ENCODE measurements around the gene MLLT3.

Gene MLLT3

DNA sequence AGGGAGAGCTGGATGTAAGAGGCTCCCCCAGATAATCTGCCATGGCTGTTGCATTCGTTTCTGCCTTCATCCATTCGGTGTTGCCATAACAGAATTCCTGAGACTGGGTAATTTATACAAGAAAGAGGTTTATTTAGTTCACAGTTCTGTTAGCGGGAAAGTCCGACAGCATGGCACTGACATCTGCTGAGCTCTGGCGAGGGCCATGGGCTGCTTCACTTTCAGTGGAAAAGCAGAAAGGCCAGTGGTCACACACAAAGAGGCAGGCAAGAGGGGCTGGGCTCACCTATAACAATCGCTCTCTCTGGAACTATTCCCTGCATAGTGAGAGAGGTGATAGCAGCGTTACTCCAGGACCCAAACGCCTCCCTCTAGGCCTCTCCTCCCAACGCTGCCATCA, 305.9 kb downstream of the MLLT3 start:
- Histone ChIP-seq H3K9ac (no peak overlapping the region), H3K27me3 (ENCODE audit: insufficient read depth, low read depth) (no peaks in the 10 kb centered on the region), H4K20me1 (ENCODE audit: insufficient read depth) (no peaks in the 10 kb centered on the region), H3K36me3 (ENCODE audit: insufficient read depth) (no peaks in the 10 kb centered on the region), H3K27ac (no peak overlapping the region), H3K4me3 (IDR thresholded peaks at IDR 0.05; ENCODE audit: insufficient read depth, low read depth, low read length) (no peak overlapping the region), H3K4me1 (ENCODE audit: low read depth, poor library complexity, severe bottlenecking) (no peaks in the 10 kb centered on the region), H2AFZ (ENCODE audit: low read depth) (no peak overlapping the region), H3K79me2 (ENCODE audit: insufficient read depth, low read depth) (no peaks in the 10 kb centered on the region), H3K4me2 (no peak overlapping the region)
- TF ChIP-seq, protein P1, sequence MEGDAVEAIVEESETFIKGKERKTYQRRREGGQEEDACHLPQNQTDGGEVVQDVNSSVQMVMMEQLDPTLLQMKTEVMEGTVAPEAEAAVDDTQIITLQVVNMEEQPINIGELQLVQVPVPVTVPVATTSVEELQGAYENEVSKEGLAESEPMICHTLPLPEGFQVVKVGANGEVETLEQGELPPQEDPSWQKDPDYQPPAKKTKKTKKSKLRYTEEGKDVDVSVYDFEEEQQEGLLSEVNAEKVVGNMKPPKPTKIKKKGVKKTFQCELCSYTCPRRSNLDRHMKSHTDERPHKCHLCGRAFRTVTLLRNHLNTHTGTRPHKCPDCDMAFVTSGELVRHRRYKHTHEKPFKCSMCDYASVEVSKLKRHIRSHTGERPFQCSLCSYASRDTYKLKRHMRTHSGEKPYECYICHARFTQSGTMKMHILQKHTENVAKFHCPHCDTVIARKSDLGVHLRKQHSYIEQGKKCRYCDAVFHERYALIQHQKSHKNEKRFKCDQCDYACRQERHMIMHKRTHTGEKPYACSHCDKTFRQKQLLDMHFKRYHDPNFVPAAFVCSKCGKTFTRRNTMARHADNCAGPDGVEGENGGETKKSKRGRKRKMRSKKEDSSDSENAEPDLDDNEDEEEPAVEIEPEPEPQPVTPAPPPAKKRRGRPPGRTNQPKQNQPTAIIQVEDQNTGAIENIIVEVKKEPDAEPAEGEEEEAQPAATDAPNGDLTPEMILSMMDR (conservative IDR thresholded peaks at IDR 0.05; ENCODE audit: low read depth, low read length), result no peak

DNA sequence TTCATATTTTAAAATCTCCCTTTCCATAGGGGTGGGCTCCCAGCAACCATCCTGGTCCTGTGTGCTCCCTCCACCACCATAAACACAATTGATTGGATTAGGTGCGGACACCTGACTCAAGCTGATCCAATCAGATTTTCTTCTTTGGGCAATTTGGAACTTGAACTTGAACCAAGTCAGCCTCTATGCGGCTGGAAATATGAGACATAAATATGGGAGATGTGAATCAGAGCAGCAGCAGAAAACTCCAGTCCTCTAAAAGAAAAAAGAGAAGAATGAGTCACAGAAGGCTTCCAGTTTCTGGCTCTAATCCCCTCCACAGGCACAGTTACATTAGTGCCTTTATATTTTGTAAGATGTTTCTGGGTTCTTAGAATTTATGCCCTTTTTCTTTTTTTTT, 306.6 kb downstream of the MLLT3 start:
- no peaks in the 10 kb centered on the region for H3K36me3 ChIP-seq (ENCODE audit: insufficient read depth)
- H3K4me1 ChIP-seq (ENCODE audit: low read depth, poor library complexity, severe bottlenecking), result no peaks in the 10 kb centered on the region
- H3K27ac ChIP-seq, result no peak overlapping the region
- no peaks in the 10 kb centered on the region for H3K79me2 ChIP-seq (ENCODE audit: insufficient read depth, low read depth)
- H4K20me1 ChIP-seq (ENCODE audit: insufficient read depth), result no peaks in the 10 kb centered on the region
- no peak overlapping the region for H3K4me2 ChIP-seq
- no peak overlapping the region for H3K4me3 ChIP-seq (IDR thresholded peaks at IDR 0.05; ENCODE audit: insufficient read depth, low read depth, low read length)
- H3K27me3 ChIP-seq (ENCODE audit: insufficient read depth, low read depth), result no peaks in the 10 kb centered on the region
- TF ChIP-seq, protein P1 (conservative IDR thresholded peaks at IDR 0.05; ENCODE audit: low read depth, low read length), result no peak
- no peak overlapping the region for H2AFZ ChIP-seq (ENCODE audit: low read depth)
- H3K9ac ChIP-seq, result no peak overlapping the region

DNA sequence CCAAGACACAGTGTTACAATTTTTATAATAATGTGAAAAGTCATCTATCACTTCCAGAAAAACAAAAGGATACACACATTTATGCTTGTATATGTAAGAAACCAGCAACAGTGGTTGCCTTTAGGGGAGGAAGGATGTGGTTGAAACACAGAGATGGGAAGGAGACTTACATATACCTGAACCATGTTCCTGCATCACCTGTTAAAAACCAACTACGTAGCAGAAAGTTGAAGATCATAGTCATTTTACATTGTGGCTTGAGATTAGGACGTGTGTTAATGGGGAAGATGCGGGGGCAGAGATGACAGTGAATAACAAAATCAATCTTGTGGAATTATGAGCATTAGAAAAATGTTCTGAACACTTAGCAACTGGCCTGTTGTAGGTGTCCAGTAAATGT, 307.3 kb downstream of the MLLT3 start:
- Histone ChIP-seq H3K27ac (no peak overlapping the region), H3K4me2 (no peak overlapping the region), H3K79me2 (ENCODE audit: insufficient read depth, low read depth) (no peaks in the 10 kb centered on the region), H3K36me3 (ENCODE audit: insufficient read depth) (no peaks in the 10 kb centered on the region), H2AFZ (ENCODE audit: low read depth) (no peak overlapping the region), H4K20me1 (ENCODE audit: insufficient read depth) (no peaks in the 10 kb centered on the region), H3K9ac (no peak overlapping the region), H3K27me3 (ENCODE audit: insufficient read depth, low read depth) (no peaks in the 10 kb centered on the region), H3K4me3 (IDR thresholded peaks at IDR 0.05; ENCODE audit: insufficient read depth, low read depth, low read length) (no peak overlapping the region), H3K4me1 (ENCODE audit: low read depth, poor library complexity, severe bottlenecking) (no peaks in the 10 kb centered on the region)
- TF ChIP-seq, protein P1 (conservative IDR thresholded peaks at IDR 0.05; ENCODE audit: low read depth, low read length), result no peak

DNA sequence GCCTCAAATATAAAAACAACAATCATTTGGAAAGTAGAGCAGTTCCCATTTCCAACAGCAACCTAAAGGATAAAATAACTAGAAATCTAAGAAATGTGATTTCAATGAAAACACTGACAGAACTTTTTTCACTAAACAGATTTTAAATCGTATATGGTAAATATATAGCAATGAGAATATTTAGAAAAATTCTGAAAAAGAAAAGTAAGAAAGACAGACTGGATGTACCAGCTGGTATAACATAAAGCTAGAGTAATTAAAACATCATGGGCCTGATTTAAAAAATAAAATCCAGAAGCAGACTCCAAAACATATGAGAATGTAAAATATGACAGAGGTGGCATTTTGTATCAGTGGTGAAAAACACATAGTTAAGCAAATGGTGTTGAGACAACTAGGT, 308.9 kb downstream of the MLLT3 start:
- no peak overlapping the region for H3K9ac ChIP-seq
- TF ChIP-seq, protein P1 (conservative IDR thresholded peaks at IDR 0.05; ENCODE audit: low read depth, low read length), result no peak
- no peak overlapping the region for H3K27ac ChIP-seq
- no peaks in the 10 kb centered on the region for H3K36me3 ChIP-seq (ENCODE audit: insufficient read depth)
- no peak overlapping the region for H3K4me2 ChIP-seq
- H3K79me2 ChIP-seq (ENCODE audit: insufficient read depth, low read depth), result no peaks in the 10 kb centered on the region
- no peaks in the 10 kb centered on the region for H3K4me1 ChIP-seq (ENCODE audit: low read depth, poor library complexity, severe bottlenecking)
- H3K27me3 ChIP-seq (ENCODE audit: insufficient read depth, low read depth), result no peaks in the 10 kb centered on the region
- no peaks in the 10 kb centered on the region for H4K20me1 ChIP-seq (ENCODE audit: insufficient read depth)
- no peak overlapping the region for H3K4me3 ChIP-seq (IDR thresholded peaks at IDR 0.05; ENCODE audit: insufficient read depth, low read depth, low read length)
- no peak overlapping the region for H2AFZ ChIP-seq (ENCODE audit: low read depth)

DNA sequence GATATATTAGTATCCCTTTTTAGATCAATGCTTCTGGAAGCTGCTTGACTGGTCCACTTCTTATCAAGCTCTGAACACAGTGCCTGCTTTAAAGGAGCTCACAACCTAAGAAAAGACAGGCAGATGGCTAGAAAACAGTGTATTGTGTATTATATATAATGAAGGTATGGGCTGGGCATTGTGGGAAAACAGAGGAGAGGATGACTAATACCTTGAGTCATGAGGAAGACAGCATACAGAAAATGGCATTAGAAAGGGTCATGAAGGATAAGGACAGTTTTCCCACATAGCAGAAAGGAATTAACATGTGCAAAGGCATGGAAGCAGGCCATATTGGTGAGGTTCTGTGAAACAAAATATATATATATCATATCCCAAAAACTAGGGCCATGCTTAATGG, 309.6 kb downstream of the MLLT3 start:
- Histone ChIP-seq H3K4me1 (ENCODE audit: low read depth, poor library complexity, severe bottlenecking) (no peaks in the 10 kb centered on the region), H3K79me2 (ENCODE audit: insufficient read depth, low read depth) (no peaks in the 10 kb centered on the region), H3K4me2 (no peak overlapping the region), H3K4me3 (IDR thresholded peaks at IDR 0.05; ENCODE audit: insufficient read depth, low read depth, low read length) (no peak overlapping the region), H3K27me3 (ENCODE audit: insufficient read depth, low read depth) (no peaks in the 10 kb centered on the region), H4K20me1 (ENCODE audit: insufficient read depth) (no peaks in the 10 kb centered on the region), H3K36me3 (ENCODE audit: insufficient read depth) (no peaks in the 10 kb centered on the region), H3K9ac (no peak overlapping the region), H2AFZ (ENCODE audit: low read depth) (no peak overlapping the region), H3K27ac (no peak overlapping the region)
- TF ChIP-seq, protein P1 (conservative IDR thresholded peaks at IDR 0.05; ENCODE audit: low read depth, low read length), result no peak
